ENCODE measurements around the gene NOL3. TPM values are rescaled to one million over a fixed set of nuclear protein-coding genes. Genes with fewer than 3 reads are reported as not detected.
A peak's percentile ranks its signal among the peaks of the same experiment; 100 is the strongest.

NOL3 gene
- total and polyA plus RNA-seq, 2 of the 13 experiments (the other 11 are each of a cell fraction or from before 2014, with no cell fraction given), result 5.7 to 20.5 TPM

DNA sequence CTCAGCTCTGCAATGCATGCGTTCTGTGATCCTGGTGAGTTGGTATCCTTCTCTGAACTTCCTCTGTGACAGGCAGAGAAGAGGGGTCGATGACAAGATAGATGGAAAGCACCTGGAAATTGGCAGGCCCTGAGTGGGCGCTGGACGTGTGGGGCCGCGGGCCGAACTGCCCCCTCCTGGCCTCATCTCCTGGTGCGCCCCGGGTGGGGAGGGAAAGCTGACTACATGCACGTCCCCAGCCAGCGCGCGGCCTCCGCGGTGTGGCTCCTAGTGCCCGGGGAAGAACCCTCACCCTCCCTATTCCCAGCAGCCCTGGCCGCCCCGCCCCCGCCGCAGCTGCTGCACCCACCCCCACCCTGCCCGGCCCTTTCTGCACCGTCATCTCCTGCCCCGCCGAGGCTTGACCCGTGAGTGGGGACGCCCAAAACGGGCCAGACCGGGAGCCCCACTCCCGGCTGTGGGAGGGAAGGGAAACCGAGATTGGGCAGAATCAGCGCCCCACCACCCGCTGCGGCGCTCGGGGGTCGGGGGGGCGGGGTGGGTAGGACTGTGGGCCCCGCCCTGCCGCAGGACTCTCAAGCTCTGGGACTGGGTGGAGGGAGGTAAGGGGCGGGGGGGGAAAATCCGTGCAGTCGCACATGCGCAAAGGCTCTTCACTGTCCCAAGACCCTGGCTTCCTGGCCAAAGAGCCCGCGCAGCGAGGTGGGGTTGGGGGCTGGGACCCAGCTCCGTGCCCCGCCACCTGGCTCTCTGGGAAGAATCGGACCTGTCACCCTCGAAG lies at the start of gene NOL3 (continued):
- TF ChIP-seq HOXA3 (CRISPR knock-in tag; IDR thresholded peaks at IDR 0.05), result no peak
- TF ChIP-seq, protein P1, sequence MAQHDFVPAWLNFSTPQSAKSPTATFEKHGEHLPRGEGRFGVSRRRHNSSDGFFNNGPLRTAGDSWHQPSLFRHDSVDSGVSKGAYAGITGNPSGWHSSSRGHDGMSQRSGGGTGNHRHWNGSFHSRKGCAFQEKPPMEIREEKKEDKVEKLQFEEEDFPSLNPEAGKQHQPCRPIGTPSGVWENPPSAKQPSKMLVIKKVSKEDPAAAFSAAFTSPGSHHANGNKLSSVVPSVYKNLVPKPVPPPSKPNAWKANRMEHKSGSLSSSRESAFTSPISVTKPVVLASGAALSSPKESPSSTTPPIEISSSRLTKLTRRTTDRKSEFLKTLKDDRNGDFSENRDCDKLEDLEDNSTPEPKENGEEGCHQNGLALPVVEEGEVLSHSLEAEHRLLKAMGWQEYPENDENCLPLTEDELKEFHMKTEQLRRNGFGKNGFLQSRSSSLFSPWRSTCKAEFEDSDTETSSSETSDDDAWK (CRISPR knock-in tag; IDR thresholded peaks at IDR 0.05), result no peak
- TF ChIP-seq ZIK1 (CRISPR knock-in tag; IDR thresholded peaks at IDR 0.05; ENCODE audit: borderline replicate concordance, low read depth), result 0 out of 2 replicates have a peak, but pooled peaks have one; percentile 10
- no peak for TF ChIP-seq ZNF770 (CRISPR knock-in tag; IDR thresholded peaks at IDR 0.05)
- no peak for TF ChIP-seq ZNF3 (CRISPR knock-in tag; IDR thresholded peaks at IDR 0.05)
- peak; percentile 45; the same call in 1 of the 2 replicates for TF ChIP-seq E2F2 (CRISPR knock-in tag; IDR thresholded peaks at IDR 0.05; ENCODE audit: borderline replicate concordance)
- TF ChIP-seq IRF2 (CRISPR knock-in tag; IDR thresholded peaks at IDR 0.05), result no peak
- no peak for TF ChIP-seq GZF1 (CRISPR knock-in tag; IDR thresholded peaks at IDR 0.05)
- TF ChIP-seq ZNF260 (CRISPR knock-in tag; IDR thresholded peaks at IDR 0.05; ENCODE audit: borderline replicate concordance, low read depth), result no peak
- TF ChIP-seq ISX (CRISPR knock-in tag; conservative IDR thresholded peaks at IDR 0.05), result no peak
- TF ChIP-seq ZNF326 (CRISPR knock-in tag; IDR thresholded peaks at IDR 0.05; ENCODE audit: borderline replicate concordance), result no peak
- no peak for TF ChIP-seq ZFP36L2 (CRISPR knock-in tag; IDR thresholded peaks at IDR 0.05)
- TF ChIP-seq ZNF746 (CRISPR knock-in tag; IDR thresholded peaks at IDR 0.05), result peak; percentile 83
- 0 out of 2 replicates have a peak, but pooled peaks have one; percentile 11 for TF ChIP-seq KDM6A (CRISPR knock-in tag; IDR thresholded peaks at IDR 0.05; ENCODE audit: low read depth)
- TF ChIP-seq, protein P2, sequence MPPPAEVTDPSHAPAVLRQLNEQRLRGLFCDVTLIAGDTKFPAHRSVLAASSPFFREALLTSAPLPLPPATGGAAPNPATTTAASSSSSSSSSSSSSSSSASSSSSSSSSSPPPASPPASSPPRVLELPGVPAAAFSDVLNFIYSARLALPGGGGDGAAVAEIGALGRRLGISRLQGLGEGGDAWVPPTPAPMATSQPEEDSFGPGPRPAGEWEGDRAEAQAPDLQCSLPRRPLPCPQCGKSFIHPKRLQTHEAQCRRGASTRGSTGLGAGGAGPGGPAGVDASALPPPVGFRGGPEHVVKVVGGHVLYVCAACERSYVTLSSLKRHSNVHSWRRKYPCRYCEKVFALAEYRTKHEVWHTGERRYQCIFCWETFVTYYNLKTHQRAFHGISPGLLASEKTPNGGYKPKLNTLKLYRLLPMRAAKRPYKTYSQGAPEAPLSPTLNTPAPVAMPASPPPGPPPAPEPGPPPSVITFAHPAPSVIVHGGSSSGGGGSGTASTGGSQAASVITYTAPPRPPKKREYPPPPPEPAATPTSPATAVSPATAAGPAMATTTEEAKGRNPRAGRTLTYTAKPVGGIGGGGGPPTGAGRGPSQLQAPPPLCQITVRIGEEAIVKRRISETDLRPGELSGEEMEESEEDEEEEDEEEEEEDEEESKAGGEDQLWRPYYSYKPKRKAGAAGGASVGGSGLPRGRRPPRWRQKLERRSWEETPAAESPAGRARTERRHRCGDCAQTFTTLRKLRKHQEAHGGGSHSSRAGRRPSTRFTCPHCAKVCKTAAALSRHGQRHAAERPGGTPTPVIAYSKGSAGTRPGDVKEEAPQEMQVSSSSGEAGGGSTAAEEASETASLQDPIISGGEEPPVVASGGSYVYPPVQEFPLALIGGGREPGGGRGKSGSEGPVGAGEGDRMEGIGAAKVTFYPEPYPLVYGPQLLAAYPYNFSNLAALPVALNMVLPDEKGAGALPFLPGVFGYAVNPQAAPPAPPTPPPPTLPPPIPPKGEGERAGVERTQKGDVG (CRISPR knock-in tag; IDR thresholded peaks at IDR 0.05; ENCODE audit: borderline replicate concordance), result no peak
- TF ChIP-seq SRSF9 (IDR thresholded peaks at IDR 0.05; ENCODE audit: borderline replicate concordance, insufficient read depth, low read depth, low read length, poor library complexity, severe bottlenecking), result no peak
- no peak for TF ChIP-seq SMAD9 (CRISPR knock-in tag; IDR thresholded peaks at IDR 0.05)
- TF ChIP-seq ZNF280D (CRISPR knock-in tag; IDR thresholded peaks at IDR 0.05), result no peak
